Esophagus muscularis mucosa (tissue), 4 donors: ENCODE results near the gene NDST1. TPM values are rescaled to one million over a fixed set of nuclear protein-coding genes. Genes with fewer than 3 reads are reported as not detected.

Source experiments
- DNase-seq: peaks from one replicate; pipeline ENCODE4 v3.0.0-alpha.2; 2017; ENCODE audit errors: extremely low spot score
- H3K27ac ChIP-seq, 4 donors: fragments of 200-600 bp; sonication (generic); replicated peaks in 1 of 4; 1 replicate in 3 of 4; 2 replicates in 1 of 4; pipeline ENCODE4 v1.5.1; 2016 to 2019; ENCODE audit warnings: mild to moderate bottlenecking in 1 of 4
- H3K27me3 ChIP-seq, 4 donors: fragments of 200-600 bp; sonication (generic); one replicate each; pipeline versions ENCODE4 v1.5.1 to v1.6.0; 2016 to 2019
- H3K36me3 ChIP-seq, 4 donors: fragments of 200-600 bp; sonication (generic); one replicate each; pipeline ENCODE4 v1.5.1; 2016 to 2019
- H3K4me1 ChIP-seq, 4 donors: fragments of 200-600 bp; sonication (generic); one replicate each; pipeline ENCODE4 v1.5.1; 2016 to 2019
- H3K4me3 ChIP-seq, 4 donors: fragments of 200-600 bp; sonication (generic); 1 replicate in 2 of 4; 2 replicates in 2 of 4; pipeline ENCODE4 v1.5.1; 2016 to 2019; ENCODE audit warnings: mild to moderate bottlenecking in 4 of 4, moderate library complexity in 1 of 4
- H3K9me3 ChIP-seq, 4 donors: fragments of 200-600 bp; sonication (generic); 1 replicate in 3 of 4; 2 replicates in 1 of 4; pipeline ENCODE4 v1.5.1; 2016 to 2019
- EP300 ChIP-seq: sonication (generic); formaldehyde crosslinking; IDR thresholded peaks from one replicate; pipeline ENCODE4 v1.6.1; 2017; ENCODE audit warnings: antibody characterized with exemption
- POLR2A ChIP-seq: fragments of 450-650 bp; IDR thresholded peaks from one replicate; pipeline ENCODE4 v1.6.1; 2017; ENCODE audit warnings: antibody characterized with exemption, moderate library complexity, mild to moderate bottlenecking, low read depth
- POLR2AphosphoS5 ChIP-seq, 2 donors: sonication (generic); formaldehyde crosslinking; IDR thresholded peaks; one replicate each; pipeline ENCODE4 v1.6.1; 2017; ENCODE audit warnings: antibody characterized with exemption in 2 of 2
- WGBS: methylation state at CpG from one replicate; pipeline ENCODE4 v1.1.5; 2018; 5-methylcytosine and 5-hydroxymethylcytosine counted together
- intact Hi-C: fragments of 100-400 bp; cut with DNase I; formaldehyde crosslinking; loops from one replicate; pipeline ENCODE4 v1.15.1; 2023
- total RNA-seq, 4 donors: library from RNA; depleted of rRNA; stranded (reverse); fragments of >200 nt; gene quantifications; one replicate each; pipeline versions ENCODE4 v1.1.0 to v1.2.1, GENCODE V29; 2016
- TF ChIP-seq, protein P1 (sequence below), 3 experiments: fragments of 200-600 bp in 2 of 3; fragments of 450-650 bp in 1 of 3; sonication (generic) in 2 of 3; IDR thresholded peaks; one replicate each; pipeline ENCODE4 v1.5.1; 2017 to 2019; ENCODE audit warnings: antibody characterized with exemption in 3 of 3, mild to moderate bottlenecking in 2 of 3, moderate library complexity in 1 of 3

The NDST1 gene
- total RNA-seq, 4 donors from 2014 or later, result 48.2 to 113 (median 74.5) TPM

DNA sequence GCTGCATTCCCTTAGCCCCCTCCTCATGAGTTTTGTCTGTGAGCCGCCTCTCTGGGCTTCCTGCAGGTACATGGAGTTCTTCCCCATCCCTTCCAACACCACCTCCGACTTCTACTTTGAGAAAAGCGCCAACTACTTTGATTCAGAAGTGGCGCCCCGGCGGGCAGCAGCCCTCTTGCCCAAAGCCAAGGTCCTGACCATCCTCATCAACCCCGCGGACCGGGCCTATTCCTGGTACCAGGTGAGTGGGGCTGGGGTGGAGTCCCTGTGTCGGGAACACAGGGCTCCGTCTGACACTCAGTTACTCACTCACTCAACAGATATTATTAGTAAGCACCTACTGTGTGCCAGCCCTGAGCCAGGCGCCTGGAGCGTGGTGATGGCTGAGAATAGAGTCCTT lies 37.3 kb downstream of the NDST1 start:
- TF ChIP-seq POLR2A (no peak), EP300 (no peak), POLR2AphosphoS5 (IDR thresholded peaks at IDR 0.05) (no peak)
- TF ChIP-seq, protein P1, sequence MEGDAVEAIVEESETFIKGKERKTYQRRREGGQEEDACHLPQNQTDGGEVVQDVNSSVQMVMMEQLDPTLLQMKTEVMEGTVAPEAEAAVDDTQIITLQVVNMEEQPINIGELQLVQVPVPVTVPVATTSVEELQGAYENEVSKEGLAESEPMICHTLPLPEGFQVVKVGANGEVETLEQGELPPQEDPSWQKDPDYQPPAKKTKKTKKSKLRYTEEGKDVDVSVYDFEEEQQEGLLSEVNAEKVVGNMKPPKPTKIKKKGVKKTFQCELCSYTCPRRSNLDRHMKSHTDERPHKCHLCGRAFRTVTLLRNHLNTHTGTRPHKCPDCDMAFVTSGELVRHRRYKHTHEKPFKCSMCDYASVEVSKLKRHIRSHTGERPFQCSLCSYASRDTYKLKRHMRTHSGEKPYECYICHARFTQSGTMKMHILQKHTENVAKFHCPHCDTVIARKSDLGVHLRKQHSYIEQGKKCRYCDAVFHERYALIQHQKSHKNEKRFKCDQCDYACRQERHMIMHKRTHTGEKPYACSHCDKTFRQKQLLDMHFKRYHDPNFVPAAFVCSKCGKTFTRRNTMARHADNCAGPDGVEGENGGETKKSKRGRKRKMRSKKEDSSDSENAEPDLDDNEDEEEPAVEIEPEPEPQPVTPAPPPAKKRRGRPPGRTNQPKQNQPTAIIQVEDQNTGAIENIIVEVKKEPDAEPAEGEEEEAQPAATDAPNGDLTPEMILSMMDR (IDR thresholded peaks at IDR 0.05), result no peak
- no peak for DNase-seq
- H3K4me3 ChIP-seq, result no peak overlapping the region
- H3K27me3 ChIP-seq, result no peaks in the 10 kb centered on the region
- intact Hi-C loops, result loop anchor here (2.0 kb wide), 1 partner anchor 86 kb away; no protein-coding TSS in a partner anchor
- H3K36me3 ChIP-seq, result peaks cover 38 to 92% (median 86%) of the 10 kb centered on the region in 4 donors
- peaks cover 13 to 28% (median 20%) of the 10 kb centered on the region in 4 donors for H3K4me1 ChIP-seq
- H3K27ac ChIP-seq, result no peak overlapping the region
- H3K9me3 ChIP-seq, result no peaks in the 10 kb centered on the region
- 95% methylated on average over 13 of the region's 13 CpGs for WGBS

DNA sequence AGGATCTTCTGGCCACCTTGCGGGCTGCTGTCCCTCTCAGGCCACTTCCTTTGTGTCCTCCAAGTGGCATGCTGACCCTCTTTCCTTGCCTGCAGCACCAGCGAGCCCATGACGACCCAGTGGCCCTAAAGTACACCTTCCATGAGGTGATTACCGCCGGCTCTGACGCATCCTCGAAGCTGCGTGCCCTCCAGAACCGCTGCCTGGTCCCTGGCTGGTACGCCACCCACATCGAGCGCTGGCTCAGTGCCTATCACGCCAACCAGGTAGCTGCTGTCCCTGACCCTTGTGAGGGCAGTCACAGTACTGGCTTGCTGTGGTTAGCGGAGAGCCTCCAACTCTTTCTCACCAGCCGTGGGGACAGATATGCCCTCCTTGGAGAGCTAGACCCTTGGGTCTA lies 40.2 kb downstream of the NDST1 start:
- H3K36me3 ChIP-seq, result peaks cover 53 to 93% (median 90%) of the 10 kb centered on the region in 4 donors
- WGBS, result 98% methylated on average over 14 of the region's 15 CpGs
- no peak for TF ChIP-seq POLR2AphosphoS5 (IDR thresholded peaks at IDR 0.05)
- TF ChIP-seq EP300, result no peak
- TF ChIP-seq, protein P1 (IDR thresholded peaks at IDR 0.05), result no peak
- no peak for TF ChIP-seq POLR2A
- no peaks in the 10 kb centered on the region for H3K9me3 ChIP-seq
- H3K27ac ChIP-seq, result no peak overlapping the region
- DNase-seq, result no peak
- intact Hi-C loops, result no loop called here
- H3K27me3 ChIP-seq, result no peaks in the 10 kb centered on the region
- peaks cover 0 to 9% (median 3%) of the 10 kb centered on the region in 4 donors for H3K4me1 ChIP-seq
- H3K4me3 ChIP-seq, result no peak overlapping the region

DNA sequence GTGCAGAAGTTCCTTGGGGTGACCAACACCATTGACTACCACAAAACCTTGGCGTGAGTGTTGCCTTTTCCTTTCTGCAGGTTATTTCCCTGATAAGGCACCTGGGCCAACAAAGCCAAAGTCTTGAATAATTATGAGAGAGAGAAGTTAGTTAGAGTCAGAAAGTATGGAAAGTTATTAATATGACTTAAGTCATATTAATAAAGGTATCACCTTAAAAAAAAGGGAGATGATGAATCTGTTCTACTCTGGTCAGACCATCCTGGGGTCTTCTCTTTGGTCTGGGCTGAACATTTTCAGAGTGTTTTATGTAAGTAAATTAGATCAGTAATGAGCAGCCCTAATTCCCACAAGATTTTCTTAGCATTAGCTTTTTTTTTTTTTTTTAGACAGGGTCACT lies 41.8 kb downstream of the NDST1 start:
- no peak overlapping the region for H3K4me3 ChIP-seq
- H3K27me3 ChIP-seq, result no peaks in the 10 kb centered on the region
- intact Hi-C loops, result no loop called here
- WGBS, result 100% methylated on average over 1 of the region's 1 CpG
- TF ChIP-seq POLR2AphosphoS5 (IDR thresholded peaks at IDR 0.05) (no peak), POLR2A (no peak), EP300 (no peak)
- TF ChIP-seq, protein P1 (IDR thresholded peaks at IDR 0.05), result no peak
- peaks cover 66 to 100% (median 97%) of the 10 kb centered on the region in 4 donors for H3K36me3 ChIP-seq
- H3K27ac ChIP-seq, result no peak overlapping the region
- H3K9me3 ChIP-seq, result no peaks in the 10 kb centered on the region
- DNase-seq, result no peak
- peaks cover 0 to 3% (median under 1%) of the 10 kb centered on the region in 4 donors for H3K4me1 ChIP-seq

DNA sequence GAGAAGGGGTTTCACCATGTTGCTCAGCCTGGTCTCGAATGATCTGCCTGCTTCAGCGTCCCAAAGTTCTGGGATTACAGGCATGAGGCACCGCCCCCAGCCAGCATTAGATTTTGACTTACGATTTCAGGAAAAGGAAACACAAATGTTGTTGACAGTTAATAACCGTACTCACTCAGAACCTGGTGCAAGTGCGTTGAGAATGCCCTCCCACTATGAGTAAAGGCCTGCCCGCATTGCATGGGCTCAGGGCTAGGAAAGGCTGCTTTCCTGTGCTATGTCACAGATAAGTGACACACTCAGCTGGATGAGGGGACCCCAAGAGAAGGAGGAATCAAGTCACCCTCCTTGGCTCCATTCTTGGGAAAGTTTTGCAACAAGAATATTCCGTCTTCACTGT lies 42.4 kb downstream of the NDST1 start:
- no peak for TF ChIP-seq EP300
- no peak for TF ChIP-seq POLR2A
- TF ChIP-seq, protein P1 (IDR thresholded peaks at IDR 0.05), result no peak
- TF ChIP-seq POLR2AphosphoS5 (IDR thresholded peaks at IDR 0.05), result no peak
- peaks cover 69 to 100% (median 98%) of the 10 kb centered on the region in 4 donors for H3K36me3 ChIP-seq
- H3K4me1 ChIP-seq, result no peaks in the 10 kb centered on the region
- no peaks in the 10 kb centered on the region for H3K9me3 ChIP-seq
- no peaks in the 10 kb centered on the region for H3K27me3 ChIP-seq
- intact Hi-C loops, result no loop called here
- H3K27ac ChIP-seq, result no peak overlapping the region
- H3K4me3 ChIP-seq, result no peak overlapping the region
- no peak for DNase-seq
- WGBS, result 76% methylated on average over 8 of the region's 8 CpGs

DNA sequence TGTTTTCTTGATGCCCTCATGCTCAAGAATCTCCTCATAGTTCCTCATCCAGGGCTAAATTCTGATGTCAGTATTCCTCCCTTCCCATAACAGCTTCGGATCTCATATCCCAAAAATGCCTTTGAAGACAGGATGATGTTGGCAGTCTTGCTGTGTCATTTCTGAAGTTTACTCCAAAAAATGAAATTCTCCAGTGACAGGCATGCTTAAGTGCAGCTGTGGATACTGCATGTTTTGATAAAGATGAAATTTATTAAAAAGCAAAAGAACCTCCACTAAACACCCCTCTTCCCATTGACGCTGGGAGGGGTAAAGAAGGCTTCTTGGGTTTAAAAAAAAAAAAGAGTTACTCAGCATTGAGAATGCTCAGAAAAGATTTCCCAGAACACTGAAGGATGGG lies 43.1 kb downstream of the NDST1 start:
- TF ChIP-seq, protein P1 (IDR thresholded peaks at IDR 0.05), result no peak
- TF ChIP-seq POLR2AphosphoS5 (IDR thresholded peaks at IDR 0.05) (no peak), EP300 (no peak), POLR2A (no peak)
- no peaks in the 10 kb centered on the region for H3K27me3 ChIP-seq
- intact Hi-C loops, result no loop called here
- H3K9me3 ChIP-seq, result no peaks in the 10 kb centered on the region
- H3K36me3 ChIP-seq, result peaks cover 65 to 100% (median 98%) of the 10 kb centered on the region in 4 donors
- DNase-seq, result no peak
- no peaks in the 10 kb centered on the region for H3K4me1 ChIP-seq
- H3K27ac ChIP-seq, result no peak overlapping the region
- H3K4me3 ChIP-seq, result no peak overlapping the region
- 56% methylated on average over 2 of the region's 2 CpGs for WGBS
